Hepatocyte (in vitro differentiated cells): Measurements from ENCODE around the gene BAIAP3.

Experiments used
- EZH2 ChIP-seq: fragments of 200-600 bp; sonication (generic); IDR thresholded peaks from 2 replicates; pipeline ENCODE4 v1.6.1; 2016; ENCODE audit warnings: antibody characterized with exemption, mild to moderate bottlenecking, borderline replicate concordance
- TF ChIP-seq, protein P1 (sequence below): fragments of 200-600 bp; sonication (generic); IDR thresholded peaks from 2 replicates; pipeline ENCODE4 v1.5.1; 2016; ENCODE audit warnings: antibody characterized with exemption, mild to moderate bottlenecking; ENCODE audit not compliant: poor library complexity

GRCh38 chr16:1289477-1289866 lies 44.0 kb upstream of the BAIAP3 start:
- TF ChIP-seq, protein P1, sequence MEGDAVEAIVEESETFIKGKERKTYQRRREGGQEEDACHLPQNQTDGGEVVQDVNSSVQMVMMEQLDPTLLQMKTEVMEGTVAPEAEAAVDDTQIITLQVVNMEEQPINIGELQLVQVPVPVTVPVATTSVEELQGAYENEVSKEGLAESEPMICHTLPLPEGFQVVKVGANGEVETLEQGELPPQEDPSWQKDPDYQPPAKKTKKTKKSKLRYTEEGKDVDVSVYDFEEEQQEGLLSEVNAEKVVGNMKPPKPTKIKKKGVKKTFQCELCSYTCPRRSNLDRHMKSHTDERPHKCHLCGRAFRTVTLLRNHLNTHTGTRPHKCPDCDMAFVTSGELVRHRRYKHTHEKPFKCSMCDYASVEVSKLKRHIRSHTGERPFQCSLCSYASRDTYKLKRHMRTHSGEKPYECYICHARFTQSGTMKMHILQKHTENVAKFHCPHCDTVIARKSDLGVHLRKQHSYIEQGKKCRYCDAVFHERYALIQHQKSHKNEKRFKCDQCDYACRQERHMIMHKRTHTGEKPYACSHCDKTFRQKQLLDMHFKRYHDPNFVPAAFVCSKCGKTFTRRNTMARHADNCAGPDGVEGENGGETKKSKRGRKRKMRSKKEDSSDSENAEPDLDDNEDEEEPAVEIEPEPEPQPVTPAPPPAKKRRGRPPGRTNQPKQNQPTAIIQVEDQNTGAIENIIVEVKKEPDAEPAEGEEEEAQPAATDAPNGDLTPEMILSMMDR: no peak
- TF ChIP-seq EZH2: no peak
